ENCODE data around the gene ANKRD62.
"Not testable (repeated sequence)": the region's sequence is repeated elsewhere in the genome, so short reads cannot be mapped to it uniquely, and the experiment has no call there.

ANKRD62 gene

DNA sequence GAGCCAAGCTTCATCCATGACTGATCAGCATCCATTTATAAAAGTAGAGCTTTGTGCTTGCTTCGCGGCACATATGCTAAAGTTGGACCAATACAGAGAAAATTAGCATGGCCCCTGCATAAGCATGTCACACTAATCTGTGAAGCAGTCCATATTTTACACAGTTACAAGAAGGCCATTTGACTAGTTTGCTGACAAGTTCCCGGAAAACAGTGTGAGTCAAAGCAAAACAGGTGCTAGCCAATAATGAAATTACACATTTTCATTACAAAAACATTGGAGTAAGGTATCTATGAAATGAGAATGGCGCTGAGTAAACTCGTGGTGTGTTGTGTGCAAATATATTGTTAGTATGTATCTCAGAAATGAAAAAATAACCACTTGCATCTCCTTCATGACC lies 4.7 kb downstream of the ANKRD62 start:
- DNase-seq (ENCODE audit: low read depth in 2 of 2), result no peak

DNA sequence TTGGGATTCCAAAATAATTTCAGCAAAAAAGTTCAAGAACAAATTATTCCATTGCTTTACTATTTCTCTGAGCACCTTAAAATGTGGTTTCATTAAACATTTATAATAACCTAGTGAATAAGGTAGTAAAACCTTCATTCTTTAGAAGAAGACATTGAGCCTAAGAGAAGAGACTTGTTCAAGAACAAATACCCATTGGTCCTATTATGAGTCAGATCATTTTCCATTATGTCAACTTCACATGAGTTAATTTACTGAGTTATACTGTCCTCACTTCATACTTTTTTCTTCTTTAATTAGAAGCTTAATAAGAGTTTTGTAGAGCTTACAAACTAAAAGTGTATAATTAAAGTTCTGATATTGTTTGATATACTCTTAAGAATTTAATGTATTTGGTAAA lies 5.5 kb downstream of the ANKRD62 start:
- DNase-seq (ENCODE audit: low read depth in 2 of 2), result no peak

DNA sequence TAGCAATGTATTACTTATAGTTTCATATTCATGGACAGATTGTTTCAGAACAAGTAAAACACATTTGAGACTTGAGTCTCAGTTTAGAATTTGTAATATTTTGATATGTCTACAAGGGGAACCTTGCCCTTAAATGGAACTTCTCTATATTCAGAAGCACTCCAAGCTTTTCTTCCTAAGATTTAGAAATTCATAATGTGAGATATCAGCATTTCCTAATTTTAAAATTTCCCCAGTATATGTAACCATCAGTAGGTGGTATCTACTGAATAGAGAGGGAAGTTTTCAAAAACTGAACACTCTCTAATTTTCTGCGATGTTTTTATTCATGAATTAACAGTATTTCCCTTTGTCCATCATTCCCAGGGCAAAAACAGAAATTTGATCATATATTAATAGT lies 7.6 kb downstream of the ANKRD62 start:
- DNase-seq (ENCODE audit: low read depth in 2 of 2), result no peak

DNA sequence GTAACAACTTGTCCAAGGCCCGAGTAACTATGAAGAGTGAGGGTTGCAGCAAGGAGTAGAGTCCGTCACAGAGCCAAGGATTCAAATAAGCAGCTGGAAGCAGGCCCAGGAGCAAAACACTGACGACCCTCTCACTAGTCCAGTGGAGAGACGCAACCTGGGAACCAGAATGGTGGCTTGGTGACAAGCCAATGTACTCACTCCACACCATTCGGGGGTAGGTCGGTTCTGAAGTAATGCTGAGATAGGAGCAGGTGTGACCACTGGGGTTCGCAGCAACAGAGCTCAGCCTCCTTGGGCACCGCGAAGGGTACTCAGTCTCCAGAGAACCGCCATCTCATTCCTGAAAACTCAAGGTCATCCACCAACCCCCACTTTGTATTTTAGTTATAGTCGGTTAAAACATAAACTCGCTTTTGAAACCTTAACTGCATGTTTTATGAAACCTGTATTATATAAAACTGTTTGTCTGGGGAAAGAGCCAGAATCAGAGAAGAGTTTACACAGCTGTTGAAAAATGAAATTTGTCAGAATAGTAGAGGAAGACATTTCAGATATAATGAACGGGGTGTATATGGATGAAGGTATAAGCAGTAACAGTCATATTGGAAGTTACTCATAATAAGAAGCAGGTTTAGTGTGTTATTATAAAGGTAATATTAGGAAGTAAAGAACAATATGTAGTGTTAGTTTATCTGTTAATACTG lies 8.6 kb downstream of the ANKRD62 start:
- DNase-seq (ENCODE audit: low read depth in 2 of 2), result no peak

DNA sequence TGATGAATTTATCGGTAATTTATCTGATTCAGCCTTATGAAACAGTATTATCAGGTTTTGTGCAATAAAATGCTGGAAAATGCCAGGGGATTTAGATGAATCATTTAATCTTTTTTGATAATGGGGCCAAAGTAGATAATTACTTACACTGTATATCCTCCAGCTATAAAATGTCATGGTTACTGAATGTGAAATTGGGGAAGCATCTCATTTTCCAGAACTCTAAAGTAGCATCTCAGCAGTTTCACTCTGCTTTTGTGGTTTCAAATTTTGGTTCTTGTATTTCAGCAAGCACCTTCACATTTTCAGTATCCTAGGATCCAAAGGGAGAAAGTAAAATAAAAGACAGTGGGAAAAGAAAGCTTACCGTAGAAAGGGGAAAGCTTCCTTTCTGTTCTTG lies 12.8 kb downstream of the ANKRD62 start:
- DNase-seq (ENCODE audit: low read depth in 2 of 2), result no peak

DNA sequence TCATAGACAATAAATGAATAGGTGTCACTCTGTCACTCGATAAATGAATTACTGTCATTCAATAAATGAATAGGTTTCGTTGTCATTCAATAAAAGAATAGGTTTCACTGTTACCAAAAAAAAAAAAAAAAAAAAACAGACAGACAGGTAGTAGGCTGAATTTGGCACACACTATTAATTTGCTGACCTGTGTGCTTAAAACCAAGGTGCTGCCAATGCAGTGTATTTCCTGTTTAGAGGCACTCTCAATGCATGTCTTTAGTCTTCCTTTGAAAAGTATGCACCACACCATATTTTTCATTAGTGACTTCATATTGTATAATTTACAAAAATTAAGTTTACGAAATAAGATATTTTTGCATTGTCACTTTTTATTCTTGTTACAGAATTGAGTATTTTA lies 16.2 kb downstream of the ANKRD62 start:
- no peak for DNase-seq (ENCODE audit: low read depth in 2 of 2)

DNA sequence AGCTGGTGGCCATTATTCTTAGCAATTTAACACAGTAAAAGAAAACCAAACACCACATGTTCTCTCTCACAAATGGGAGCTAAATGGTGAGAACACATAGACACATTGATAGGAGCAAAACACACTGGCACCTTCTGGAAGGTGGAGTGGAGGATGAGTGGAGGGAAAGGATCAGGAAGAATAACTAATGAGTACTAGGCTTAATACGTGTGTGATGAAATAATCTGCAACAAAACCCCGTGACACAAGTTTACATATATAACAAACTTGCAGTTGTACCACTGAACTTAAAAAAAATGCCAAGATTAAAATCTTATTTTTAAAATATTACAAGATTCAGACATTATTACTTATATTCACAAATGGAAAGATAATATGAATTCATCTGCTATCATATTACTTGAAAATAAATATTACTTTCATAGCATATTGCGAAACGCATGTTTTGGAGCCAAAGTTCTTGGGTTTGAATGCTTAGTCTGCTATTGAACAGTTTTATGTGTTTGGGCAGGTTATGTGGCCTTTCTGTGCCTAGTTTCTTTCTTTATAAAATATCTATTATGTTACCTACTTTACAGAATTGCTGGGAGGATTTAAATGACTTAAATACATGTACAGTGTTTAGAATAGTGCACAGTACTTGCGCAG lies 20.5 kb downstream of the ANKRD62 start:
- DNase-seq (ENCODE audit: low read depth in 2 of 2), result no peak

DNA sequence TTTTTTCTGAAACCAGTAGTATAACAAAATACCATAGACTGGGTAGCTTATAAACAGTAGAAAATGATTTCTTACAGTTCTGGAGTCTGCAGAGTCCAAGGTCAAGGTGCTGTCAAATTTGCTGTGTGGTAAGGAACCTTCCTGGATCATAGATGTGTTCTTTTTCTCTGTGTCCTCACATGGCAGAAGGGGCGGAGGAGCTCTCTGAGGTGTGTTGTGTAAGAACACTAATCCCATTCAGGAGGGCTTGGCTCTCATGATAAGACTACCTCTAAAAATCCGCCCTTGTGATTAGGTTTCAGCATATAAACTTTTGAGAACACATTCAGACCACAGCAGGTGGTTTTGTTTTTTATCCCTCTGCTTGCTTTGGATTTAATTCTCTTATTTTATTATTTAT lies 25.7 kb downstream of the ANKRD62 start:
- no peak for DNase-seq (ENCODE audit: low read depth in 2 of 2)

DNA sequence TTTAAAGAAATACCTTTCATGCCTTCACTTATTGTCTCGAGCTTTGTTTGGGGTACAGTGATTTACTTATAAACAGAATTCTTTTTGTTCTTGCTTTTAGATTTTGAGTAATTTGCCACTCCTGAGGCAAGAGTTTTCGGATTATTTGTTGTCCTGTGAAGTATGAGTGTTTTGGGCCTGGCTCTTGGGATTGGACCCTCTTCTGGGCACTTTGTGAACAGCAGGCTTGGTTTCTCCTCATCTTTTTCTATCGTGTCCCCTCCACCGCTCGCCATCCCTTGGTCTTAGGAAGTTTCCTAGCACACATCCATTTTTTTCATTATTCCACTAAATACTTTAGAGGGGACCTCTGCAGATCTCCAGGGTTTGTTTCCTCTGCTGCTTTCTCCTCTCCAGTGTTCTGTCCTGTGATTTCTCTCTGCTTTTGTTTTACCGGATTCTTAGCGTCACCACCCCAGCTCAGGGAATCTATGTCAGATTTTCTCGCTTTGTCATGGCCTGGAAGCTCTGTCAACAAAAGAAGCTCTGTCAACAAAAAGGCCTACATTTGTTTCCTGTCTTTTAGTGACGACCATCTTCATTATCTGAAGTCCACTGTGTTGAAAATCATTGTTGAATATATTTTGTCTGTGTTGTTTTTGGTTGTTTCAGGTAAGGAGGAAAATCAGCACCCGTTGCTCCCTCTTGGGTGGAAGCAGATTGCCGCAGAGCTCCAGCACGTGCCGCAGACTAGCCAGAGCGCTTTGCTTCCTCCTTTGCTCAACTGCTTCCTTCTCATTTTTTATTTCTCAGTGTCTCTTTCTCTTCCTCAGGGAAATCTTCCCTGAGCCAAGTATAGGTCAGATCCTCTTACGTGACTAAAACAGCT lies 27.8 kb downstream of the ANKRD62 start:
- no peak for DNase-seq (ENCODE audit: low read depth in 2 of 2)

DNA sequence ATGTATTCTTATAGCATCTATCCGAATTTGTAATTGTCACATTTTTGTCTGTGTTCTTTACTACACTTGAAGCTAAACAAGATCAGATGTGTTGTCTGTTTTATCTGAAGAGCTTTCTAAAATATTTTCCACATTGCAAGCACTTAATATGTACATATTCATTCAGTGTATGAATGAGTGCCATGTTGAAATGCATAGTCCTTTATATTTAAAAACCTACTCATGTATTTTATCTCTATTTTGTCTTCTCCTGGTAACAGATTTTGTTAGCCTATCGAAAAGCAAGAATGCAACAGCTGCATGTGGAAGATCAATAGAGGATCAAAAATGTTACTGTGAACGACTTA lies 28.4 kb downstream of the ANKRD62 start:
- not testable (repeated sequence) for DNase-seq (ENCODE audit: low read depth in 2 of 2)

DNA sequence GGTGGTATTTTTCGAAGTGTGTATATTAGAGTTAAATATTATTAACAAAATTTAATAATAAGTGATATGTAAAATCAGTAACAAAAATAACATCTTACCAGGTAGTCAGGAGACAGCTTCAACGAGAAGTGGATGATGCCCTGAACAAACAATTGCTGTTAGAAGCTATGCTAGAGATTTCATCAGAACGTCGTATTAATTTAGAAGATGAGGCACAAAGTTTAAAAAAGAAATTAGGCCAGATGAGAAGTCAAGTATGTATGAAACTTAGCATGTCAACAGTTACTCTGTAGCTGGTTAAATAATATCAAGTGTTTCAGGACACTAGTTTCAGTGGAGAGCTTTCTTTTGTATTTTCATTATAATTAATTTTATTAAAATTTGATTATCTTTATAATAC lies 34.0 kb downstream of the ANKRD62 start:
- DNase-seq (ENCODE audit: low read depth in 2 of 2), result not testable (repeated sequence)

DNA sequence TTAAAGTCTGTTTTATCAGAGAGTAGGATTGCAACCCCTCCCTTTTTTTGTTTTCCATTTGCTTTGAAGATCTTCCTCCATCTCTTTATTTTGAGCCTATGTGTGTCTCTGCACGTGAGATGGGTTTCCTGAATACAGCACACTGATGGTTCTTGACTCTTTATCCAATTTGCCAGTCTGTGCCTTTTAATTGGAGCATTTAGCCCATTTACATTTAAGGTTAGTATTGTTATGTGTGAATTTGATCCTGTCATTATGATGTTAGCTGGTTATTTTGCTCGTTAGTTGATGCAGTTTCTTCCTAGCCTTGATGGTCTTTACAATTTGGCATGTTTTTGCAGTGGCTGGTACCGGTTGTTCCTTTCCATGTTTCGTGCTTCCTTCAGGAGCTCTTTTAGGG lies 45.2 kb downstream of the ANKRD62 start:
- DNase-seq (ENCODE audit: low read depth in 2 of 2), result not testable (repeated sequence)

DNA sequence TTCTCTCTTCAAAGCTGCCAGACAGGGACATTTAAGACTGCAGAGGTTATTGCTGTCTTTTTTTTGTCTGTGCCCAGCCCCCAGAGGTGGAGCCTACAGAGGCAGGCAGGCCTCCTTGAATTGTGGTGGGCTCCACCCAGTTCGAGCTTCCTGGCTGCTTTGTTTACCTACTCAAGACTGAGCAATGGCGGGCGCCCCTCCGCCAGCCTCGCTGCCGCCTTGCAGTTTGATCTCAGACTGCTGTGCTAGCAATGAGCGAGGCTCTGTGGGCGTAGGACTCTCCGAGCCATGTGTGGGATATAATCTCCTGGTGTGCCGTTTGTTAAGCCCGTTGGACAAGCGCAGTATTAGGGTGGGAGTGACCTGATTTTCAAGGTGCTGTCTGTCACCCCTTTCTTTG lies 47.2 kb downstream of the ANKRD62 start:
- DNase-seq (ENCODE audit: low read depth in 2 of 2), result not testable (repeated sequence)

DNA sequence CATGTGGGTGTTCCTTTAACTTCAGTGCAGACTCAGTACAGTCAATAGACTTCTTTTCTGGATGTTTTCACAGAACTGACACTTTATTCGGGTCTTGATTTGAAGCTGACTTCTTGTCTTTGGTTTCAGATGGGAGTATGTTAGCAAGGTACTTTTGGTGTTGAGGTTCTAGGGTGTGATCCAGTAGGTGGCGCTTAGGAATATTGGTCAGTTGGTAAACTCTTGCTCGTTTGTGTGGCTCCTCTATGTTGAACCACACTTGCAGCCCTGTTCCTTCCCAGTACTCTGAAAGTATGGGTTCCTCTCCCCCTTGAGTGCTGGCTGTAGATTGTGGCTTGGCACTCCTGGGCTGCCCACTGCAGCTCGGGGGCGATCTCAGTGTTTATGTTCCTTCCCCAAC lies 48.1 kb downstream of the ANKRD62 start:
- not testable (repeated sequence) for DNase-seq (ENCODE audit: low read depth in 2 of 2)

DNA sequence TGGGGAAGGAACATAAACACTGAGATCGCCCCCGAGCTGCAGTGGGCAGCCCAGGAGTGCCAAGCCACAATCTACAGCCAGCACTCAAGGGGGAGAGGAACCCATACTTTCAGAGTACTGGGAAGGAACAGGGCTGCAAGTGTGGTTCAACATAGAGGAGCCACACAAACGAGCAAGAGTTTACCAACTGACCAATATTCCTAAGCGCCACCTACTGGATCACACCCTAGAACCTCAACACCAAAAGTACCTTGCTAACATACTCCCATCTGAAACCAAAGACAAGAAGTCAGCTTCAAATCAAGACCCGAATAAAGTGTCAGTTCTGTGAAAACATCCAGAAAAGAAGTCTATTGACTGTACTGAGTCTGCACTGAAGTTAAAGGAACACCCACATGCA lies 55.8 kb downstream of the ANKRD62 start:
- not testable (repeated sequence) for DNase-seq (ENCODE audit: low read depth in 2 of 2)

DNA sequence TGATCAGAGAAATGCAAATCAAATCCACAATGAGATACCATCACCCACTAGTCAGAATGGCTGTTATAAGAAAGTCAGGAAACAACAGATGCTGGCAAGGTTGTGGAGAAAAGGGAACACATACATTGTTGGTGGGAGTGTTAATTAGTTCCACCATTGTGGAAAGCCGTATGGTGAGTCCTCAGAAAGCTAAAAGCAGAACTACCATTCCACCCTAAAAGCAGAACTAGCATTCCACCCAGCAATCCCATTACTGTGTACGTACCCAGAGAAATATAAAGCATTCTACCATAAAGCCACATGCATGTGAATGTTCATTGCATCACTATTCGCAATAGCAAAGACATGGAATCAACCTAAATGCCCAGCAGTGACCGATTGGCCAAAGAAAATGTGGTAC lies 60.7 kb downstream of the ANKRD62 start:
- DNase-seq (ENCODE audit: low read depth in 2 of 2), result no peak

DNA sequence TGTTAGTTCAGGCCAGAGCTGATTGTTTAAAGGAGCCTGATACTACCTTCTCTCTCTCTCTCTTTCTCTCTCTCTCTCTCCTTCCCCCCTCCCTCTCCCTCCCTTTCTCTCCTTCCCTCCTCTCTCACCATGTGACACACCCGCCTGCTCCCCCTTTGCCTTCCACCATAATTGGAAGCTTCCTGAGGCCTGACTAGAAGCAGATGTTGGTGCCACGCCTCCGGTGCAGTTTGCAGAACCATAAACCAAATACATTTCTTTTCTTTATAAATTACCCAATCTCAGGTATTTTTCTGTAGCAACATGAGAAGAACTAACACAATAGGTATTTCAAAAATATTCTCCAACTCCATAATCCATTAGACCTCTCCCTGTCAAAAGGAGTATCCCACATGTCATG lies 62.4 kb downstream of the ANKRD62 start:
- no peak for DNase-seq (ENCODE audit: low read depth in 2 of 2)

DNA sequence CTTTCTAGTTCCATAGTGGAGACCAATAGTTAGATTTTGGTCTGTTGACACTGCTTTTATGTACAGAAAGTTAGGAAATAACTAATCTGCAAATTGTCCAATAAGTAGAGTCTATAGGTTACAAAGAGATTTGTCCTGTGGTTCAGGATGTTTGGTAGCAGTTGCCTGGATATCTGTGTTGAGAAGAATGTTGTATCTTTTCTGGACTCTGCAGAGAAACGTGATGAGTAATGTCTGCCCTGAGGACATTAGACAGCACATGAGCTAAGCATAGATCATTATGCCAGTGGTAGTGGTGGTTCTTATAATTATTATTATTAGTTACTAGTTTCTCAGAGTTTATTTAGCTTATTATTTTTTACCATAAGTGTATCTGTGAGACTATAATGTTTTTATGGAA lies 65.8 kb downstream of the ANKRD62 start:
- no peak for DNase-seq (ENCODE audit: low read depth in 2 of 2)

DNA sequence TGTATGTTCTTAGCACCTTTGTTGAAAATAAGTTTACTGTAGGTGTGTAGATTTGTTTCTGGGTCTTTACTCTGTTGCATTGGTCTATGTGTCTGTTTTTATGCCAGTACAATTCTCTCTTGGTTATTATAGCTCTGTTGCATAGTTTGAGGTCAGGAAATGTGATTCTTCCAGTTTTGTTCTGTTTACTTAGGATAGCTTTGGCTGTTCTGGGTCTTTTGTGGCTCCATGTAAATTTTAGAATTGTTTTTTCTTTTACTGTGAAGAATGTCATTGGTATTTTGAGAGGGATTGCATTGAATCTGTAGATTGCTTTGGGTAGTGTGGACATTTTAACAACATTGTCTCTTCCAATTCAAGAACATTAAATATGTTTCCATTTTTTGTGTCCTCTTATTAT lies 69.1 kb downstream of the ANKRD62 start:
- DNase-seq (ENCODE audit: low read depth in 2 of 2), result no peak

DNA sequence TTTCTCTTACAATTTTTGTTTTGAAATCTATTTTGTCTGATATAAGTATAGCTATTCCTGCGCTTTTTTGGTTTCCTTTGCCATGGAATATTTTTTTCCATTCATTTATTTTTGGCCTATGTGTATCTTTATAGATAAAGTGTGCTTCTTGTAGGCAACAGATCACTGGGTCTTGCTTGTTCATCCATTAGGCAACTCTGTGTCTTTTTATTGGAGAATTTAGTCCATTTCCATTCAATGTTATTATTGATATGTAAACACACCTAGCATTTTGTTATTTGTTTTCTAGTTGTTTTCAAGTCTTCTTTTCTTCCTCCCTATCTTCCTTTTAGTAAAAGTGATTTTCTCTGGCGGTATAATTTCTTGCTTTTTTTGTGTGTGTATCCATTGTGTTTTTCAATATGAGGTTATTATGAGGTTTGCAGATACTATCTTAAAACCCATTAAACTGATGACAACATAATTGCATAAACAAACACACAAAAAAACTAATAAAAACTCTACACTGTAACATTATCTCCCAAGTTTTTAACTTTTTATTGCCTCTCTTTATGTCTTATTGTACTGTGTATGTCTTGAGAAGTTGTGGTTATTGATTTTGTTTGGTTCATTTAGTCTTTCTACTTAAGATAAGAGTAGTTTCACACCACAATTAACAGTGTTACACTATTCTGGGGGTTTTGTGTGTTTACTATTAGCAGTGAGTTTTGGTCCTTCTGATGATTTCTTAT lies 71.6 kb downstream of the ANKRD62 start:
- DNase-seq (ENCODE audit: low read depth in 2 of 2), result no peak

Measured in stimulated activated CD8-positive, alpha-beta memory T cell treated with anti-CD3 and anti-CD28 coated beads, Interleukin-15, amount 100 ng/mL, for 48 hours (primary cell).